Fibroblast of villous mesenchyme (primary cell): ENCODE measurements around the gene DLGAP1. TPM values are rescaled to one million over a fixed set of nuclear protein-coding genes. Genes with fewer than 3 reads are reported as not detected.
A peak's percentile ranks its signal among the peaks of the same experiment; 100 is the strongest.

ENCODE experiments used
- DNase-seq: peaks from one replicate; pipeline ENCODE4 v3.0.0-alpha.2; 2010; ENCODE audit warnings: low read depth
- H3K4me3 ChIP-seq: 2 replicates; pipeline ENCODE4 v1.5.1; 2011; ENCODE audit warnings: low read depth, mild to moderate bottlenecking, low read length
- CTCF ChIP-seq: IDR thresholded peaks from 2 replicates; pipeline ENCODE4 v1.5.1; 2012; ENCODE audit warnings: low read depth, mild to moderate bottlenecking, low read length; ENCODE audit not compliant: insufficient read depth
- small RNA-seq: library from RNA; depleted of rRNA; stranded (forward); fragments of <200 nt; gene quantifications from one replicate; pipeline ENCODE3, GENCODE V24; 2012
- total RNA-seq: library from RNA; depleted of rRNA; stranded (reverse); fragments of >200 nt; gene quantifications from 2 replicates; pipeline ENCODE4 v1.2.3, GENCODE V29; 2012

DLGAP1 gene
- total RNA-seq, 1 donor = 0.86 TPM

DNA sequence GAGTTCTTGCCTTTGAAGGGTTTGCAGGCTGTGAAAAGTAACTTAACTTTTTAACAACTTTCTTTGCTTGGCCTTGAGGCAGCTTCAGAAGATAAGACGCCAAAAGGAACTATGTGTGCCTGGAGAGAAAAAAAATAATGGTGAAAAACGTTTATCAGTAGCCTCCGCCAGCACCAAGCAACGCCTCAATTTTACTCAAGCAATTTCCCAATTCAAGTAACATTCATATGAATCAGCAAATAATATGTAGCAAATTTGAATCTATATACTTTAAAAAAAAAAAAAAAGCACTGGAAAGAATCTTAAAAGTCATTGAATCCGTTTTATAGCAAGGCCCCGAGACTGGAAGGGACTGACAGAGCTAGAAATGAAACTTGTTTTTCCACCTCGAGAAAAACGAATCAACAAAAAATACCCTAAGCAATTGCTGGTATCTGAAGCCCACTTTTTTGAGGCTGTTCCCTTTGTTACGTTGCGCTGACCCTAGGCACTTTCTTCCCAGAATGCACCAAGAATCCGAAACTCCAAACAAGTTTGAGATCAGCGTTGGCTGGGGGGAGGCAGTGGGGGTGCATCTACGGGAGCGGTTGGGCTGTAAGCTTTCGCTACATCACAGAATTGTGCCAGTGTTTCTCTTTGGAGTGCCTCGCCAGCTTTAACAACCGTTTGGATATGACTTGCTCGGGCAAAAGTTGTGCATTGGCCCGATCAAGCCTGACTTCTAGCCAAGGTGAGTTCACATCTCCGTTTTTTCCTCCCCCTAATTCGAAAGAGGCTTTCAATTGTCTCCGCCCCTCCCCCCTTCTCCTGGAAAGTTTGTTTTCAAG, 1007.8 kb downstream of the DLGAP1 start:
- H3K4me3 ChIP-seq = peak overlapping the region; percentile 99
- peak; percentile 78 for DNase-seq
- no peak for TF ChIP-seq CTCF

Small RNA genes lying within 50 kb of the gene (small RNA-seq; reads per million reads assigned to genes)
- gene AP005208.1 = not detected
- gene AP005403.1 = not detected
- gene MIR6718 = not detected
- gene RN7SL39P = not detected
- not detected for gene RNU6-831P
